Activated T-helper 1 cell treated with anti-CD3 and anti-CD28 coated beads, Interleukin-12 subunit alpha, Interleukin-12 subunit beta, Interleukin-2, Interleukin-4 antibody, amounts not matched to agents 30 ng/mL and 10 ng/mL and 1 ng/mL, durations not matched to agents 14 hours and 24 hours and 36 hours (primary cell): ENCODE results near the gene FOXD1. TPM values are rescaled to one million over a fixed set of nuclear protein-coding genes. Genes with fewer than 3 reads are reported as not detected.
"Not testable (repeated sequence)": the region's sequence is repeated elsewhere in the genome, so short reads cannot be mapped to it uniquely, and the experiment has no call there.

ENCODE experiments used
- DNase-seq: peaks from one replicate; pipeline ENCODE4 v3.0.0; 2021; ENCODE audit warnings: low spot score
- H3K27ac Mint-ChIP-seq: one replicate; pipeline ENCODE4 v1.8.0; 2021; ENCODE audit warnings: mild to moderate bottlenecking, mixed read lengths
- H3K27me3 Mint-ChIP-seq: one replicate; pipeline ENCODE4 v1.8.0; 2022; ENCODE audit warnings: mild to moderate bottlenecking, moderate library complexity, mixed read lengths; ENCODE audit not compliant: insufficient read depth
- H3K36me3 Mint-ChIP-seq: one replicate; pipeline ENCODE4 v1.8.0; 2021; ENCODE audit warnings: low read depth, mixed read lengths
- H3K4me1 Mint-ChIP-seq: one replicate; pipeline ENCODE4 v1.8.0; 2021; ENCODE audit warnings: low read depth, mixed read lengths
- H3K4me3 Mint-ChIP-seq: one replicate; pipeline ENCODE4 v1.8.0; 2021; ENCODE audit warnings: mild to moderate bottlenecking, moderate library complexity, mixed read lengths
- H3K9me3 Mint-ChIP-seq: one replicate; pipeline ENCODE4 v1.8.0; 2021; ENCODE audit warnings: mixed read lengths
- intact Hi-C: fragments of 100-400 bp; cut with micrococcal nuclease; formaldehyde crosslinking; loops from one replicate; pipeline ENCODE4 v1.15.1; 2024
- total RNA-seq: library from RNA; stranded (reverse); gene quantifications from 2 replicates; pipeline ENCODE4 v1.2.3, GENCODE V29; 2022

FOXD1 gene
- total RNA-seq, 1 donor from 2014 or later, result 0.13 TPM

- Mint-ChIP-seq H3K9me3 (no peaks in the 10 kb centered on the region), H3K4me1 (no peaks in the 10 kb centered on the region), H3K4me3 (no peak overlapping the region), H3K27ac (no peak overlapping the region), H3K27me3 (peaks cover 36% of the 10 kb centered on the region), H3K36me3 (no peaks in the 10 kb centered on the region)
- intact Hi-C loops, result no loop called here
- no peak for DNase-seq
Measured at GRCh38 chr5:73485715-73486114, 37.1 kb upstream of the FOXD1 start.

DNA sequence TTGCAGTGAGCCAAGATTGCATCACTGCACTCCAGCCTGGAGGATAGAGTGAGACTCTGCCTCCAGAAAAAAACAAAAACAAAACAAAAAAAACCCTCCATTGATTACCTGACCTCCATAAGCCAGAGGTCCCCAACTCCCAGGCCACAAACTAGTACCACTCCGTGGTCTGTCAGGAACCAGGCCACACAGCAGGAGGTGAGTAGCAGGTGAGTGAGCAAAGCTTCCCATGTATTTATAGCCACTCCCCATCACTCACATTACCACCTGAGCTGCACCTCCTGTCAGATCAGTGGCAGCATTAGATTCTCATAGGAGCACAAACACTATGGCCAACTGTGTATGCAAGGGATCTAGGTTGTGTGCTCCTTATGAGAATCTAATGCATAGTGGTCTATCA lies 35.9 kb upstream of the FOXD1 start:
- H3K36me3 Mint-ChIP-seq, result no peaks in the 10 kb centered on the region

DNA sequence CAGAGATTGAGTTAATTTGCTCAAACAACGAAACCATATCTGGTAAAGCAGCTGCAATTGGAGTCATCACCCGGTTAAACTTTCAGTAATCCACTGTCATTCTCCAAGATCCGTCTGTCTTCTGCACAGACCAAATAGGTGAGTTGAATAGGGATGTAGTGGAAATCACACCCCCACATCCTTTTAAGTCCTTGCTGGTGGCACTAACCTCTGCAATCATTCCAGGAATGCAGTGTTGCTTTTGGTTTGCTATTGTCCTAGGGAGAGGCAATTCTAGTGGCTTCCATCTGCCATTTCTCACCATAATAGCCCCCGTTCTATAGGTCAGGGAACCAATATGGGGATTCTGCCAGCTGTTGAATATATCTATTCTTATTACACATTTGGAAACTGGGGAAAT lies 35.1 kb upstream of the FOXD1 start:
- Mint-ChIP-seq H3K4me3 (no peak overlapping the region), H3K4me1 (no peaks in the 10 kb centered on the region), H3K9me3 (no peaks in the 10 kb centered on the region), H3K36me3 (no peaks in the 10 kb centered on the region), H3K27me3 (peaks cover 38% of the 10 kb centered on the region), H3K27ac (no peak overlapping the region)
- no peak for DNase-seq
- intact Hi-C loops, result no loop called here

More for the DNA sequence above, 35.9 kb upstream of the FOXD1 start:
- no peaks in the 10 kb centered on the region for H3K9me3 Mint-ChIP-seq
- intact Hi-C loops, result no loop called here
- no peak for DNase-seq
- H3K4me1 Mint-ChIP-seq, result no peaks in the 10 kb centered on the region
- no peak overlapping the region for H3K4me3 Mint-ChIP-seq
- H3K27ac Mint-ChIP-seq, result no peak overlapping the region
- peaks cover 37% of the 10 kb centered on the region for H3K27me3 Mint-ChIP-seq

GRCh38 chr5:73482383-73483136 lies 34.0 kb upstream of the FOXD1 start:
- no peaks in the 10 kb centered on the region for H3K9me3 Mint-ChIP-seq
- intact Hi-C loops, result no loop called here
- H3K4me1 Mint-ChIP-seq, result no peaks in the 10 kb centered on the region
- H3K27me3 Mint-ChIP-seq, result peaks cover 29% of the 10 kb centered on the region
- no peak overlapping the region for H3K27ac Mint-ChIP-seq
- H3K4me3 Mint-ChIP-seq, result no peak overlapping the region
- no peaks in the 10 kb centered on the region for H3K36me3 Mint-ChIP-seq
- DNase-seq, result no peak

DNA sequence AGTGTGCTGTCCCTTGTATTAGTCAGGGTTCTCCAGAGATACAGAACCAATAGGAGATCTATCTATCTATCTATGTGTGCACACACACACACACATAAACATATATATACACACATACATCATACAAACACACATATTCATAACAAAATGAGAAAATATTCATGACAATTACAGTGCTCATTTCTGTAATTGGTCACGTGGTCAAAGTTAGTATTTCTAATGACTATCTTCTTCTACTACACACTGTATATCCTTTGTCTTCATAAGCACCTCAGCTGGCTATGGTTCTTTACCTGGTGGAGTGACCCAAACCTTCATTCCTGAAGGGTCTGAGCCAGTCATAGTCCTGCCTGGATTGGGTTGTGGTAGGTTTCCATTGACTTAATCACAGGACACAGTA lies 31.9 kb upstream of the FOXD1 start:
- H3K9me3 Mint-ChIP-seq, result no peaks in the 10 kb centered on the region
- H3K27ac Mint-ChIP-seq, result no peak overlapping the region
- no peak overlapping the region for H3K4me3 Mint-ChIP-seq
- no peaks in the 10 kb centered on the region for H3K36me3 Mint-ChIP-seq
- DNase-seq, result no peak
- H3K4me1 Mint-ChIP-seq, result no peaks in the 10 kb centered on the region
- intact Hi-C loops, result no loop called here
- H3K27me3 Mint-ChIP-seq, result peaks cover 21% of the 10 kb centered on the region

- Mint-ChIP-seq H3K27me3 (no peaks in the 10 kb centered on the region), H3K4me1 (no peaks in the 10 kb centered on the region), H3K9me3 (no peaks in the 10 kb centered on the region), H3K27ac (no peak overlapping the region), H3K36me3 (no peaks in the 10 kb centered on the region), H3K4me3 (no peak overlapping the region)
- intact Hi-C loops, result no loop called here
- DNase-seq, result no peak
Measured at GRCh38 chr5:73472116-73472515, 23.5 kb upstream of the FOXD1 start.

- Mint-ChIP-seq H3K4me1 (no peaks in the 10 kb centered on the region), H3K9me3 (no peaks in the 10 kb centered on the region), H3K4me3 (no peak overlapping the region), H3K36me3 (no peaks in the 10 kb centered on the region), H3K27ac (no peak overlapping the region), H3K27me3 (no peaks in the 10 kb centered on the region)
- no peak for DNase-seq
- intact Hi-C loops, result no loop called here
Measured at GRCh38 chr5:73471654-73472053, 23.1 kb upstream of the FOXD1 start.

GRCh38 chr5:73469878-73470277 lies 21.3 kb upstream of the FOXD1 start:
- no peak overlapping the region for H3K27ac Mint-ChIP-seq
- H3K9me3 Mint-ChIP-seq, result no peaks in the 10 kb centered on the region
- intact Hi-C loops, result no loop called here
- no peak overlapping the region for H3K4me3 Mint-ChIP-seq
- H3K27me3 Mint-ChIP-seq, result peaks cover 11% of the 10 kb centered on the region
- no peaks in the 10 kb centered on the region for H3K4me1 Mint-ChIP-seq
- H3K36me3 Mint-ChIP-seq, result no peaks in the 10 kb centered on the region
- DNase-seq, result no peak

- H3K27ac Mint-ChIP-seq, DNase-seq, H3K4me3 Mint-ChIP-seq, H3K9me3 Mint-ChIP-seq, intact Hi-C loops, H3K4me1 Mint-ChIP-seq, H3K36me3 Mint-ChIP-seq: not testable (repeated sequence)
- peaks cover 14% of the 10 kb centered on the region for H3K27me3 Mint-ChIP-seq
Measured at GRCh38 chr5:73468638-73469037, 20.1 kb upstream of the FOXD1 start.

- Mint-ChIP-seq H3K27me3 (peaks cover 16% of the 10 kb centered on the region), H3K4me3 (no peak overlapping the region), H3K36me3 (no peaks in the 10 kb centered on the region), H3K27ac (no peak overlapping the region), H3K4me1 (no peaks in the 10 kb centered on the region), H3K9me3 (no peaks in the 10 kb centered on the region)
- intact Hi-C loops, result no loop called here
- no peak for DNase-seq
Measured at GRCh38 chr5:73464016-73464745, 15.6 kb upstream of the FOXD1 start.

GRCh38 chr5:73460133-73460532 lies 11.6 kb upstream of the FOXD1 start:
- Mint-ChIP-seq H3K27ac (no peak overlapping the region), H3K9me3 (no peaks in the 10 kb centered on the region), H3K36me3 (no peaks in the 10 kb centered on the region), H3K27me3 (peaks cover 13% of the 10 kb centered on the region), H3K4me3 (no peak overlapping the region), H3K4me1 (no peaks in the 10 kb centered on the region)
- no peak for DNase-seq
- intact Hi-C loops, result no loop called here

DNA sequence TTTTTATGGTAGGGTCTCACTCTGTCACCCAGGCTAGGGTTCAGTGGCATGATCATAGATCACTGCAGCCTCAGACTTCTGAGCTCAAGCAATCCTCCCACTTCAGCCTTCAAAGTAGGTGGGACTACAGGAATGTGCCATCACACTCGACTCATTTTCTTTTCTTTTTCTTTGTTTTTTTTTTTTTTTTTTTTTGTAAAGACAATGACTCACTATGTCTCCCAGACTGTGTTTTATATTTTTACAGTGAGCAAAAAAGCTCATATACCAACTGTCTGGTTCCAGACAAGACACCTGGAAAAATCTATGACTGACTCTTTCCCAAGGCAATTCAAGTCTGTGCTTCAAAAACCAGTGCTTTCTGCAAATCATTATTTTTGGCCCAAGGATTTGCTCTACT lies 10.8 kb upstream of the FOXD1 start:
- H3K36me3 Mint-ChIP-seq, result no peaks in the 10 kb centered on the region
- H3K9me3 Mint-ChIP-seq, result no peaks in the 10 kb centered on the region
- no peak for DNase-seq
- peaks cover 18% of the 10 kb centered on the region for H3K27me3 Mint-ChIP-seq
- intact Hi-C loops, result no loop called here
- H3K4me1 Mint-ChIP-seq, result no peaks in the 10 kb centered on the region
- no peak overlapping the region for H3K4me3 Mint-ChIP-seq
- no peak overlapping the region for H3K27ac Mint-ChIP-seq

DNA sequence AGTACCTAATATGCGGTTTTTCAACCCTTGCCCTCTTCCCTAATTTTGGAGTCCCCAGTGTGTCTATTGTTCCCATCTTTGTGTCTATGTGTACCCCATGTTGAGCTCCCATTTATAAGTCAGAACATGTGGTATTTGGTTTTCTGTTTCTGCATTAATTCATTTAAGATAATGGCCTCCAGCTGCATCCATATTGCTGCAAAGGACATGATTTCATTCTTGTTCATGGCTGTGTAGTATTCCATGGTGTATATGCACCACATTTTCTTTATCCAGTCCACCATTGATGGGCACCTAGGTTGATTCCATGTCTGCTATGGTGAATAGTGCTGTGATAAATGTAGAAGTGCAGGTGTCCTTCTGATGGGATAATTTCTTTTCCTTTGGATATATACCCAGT lies 7.9 kb upstream of the FOXD1 start:
- H3K36me3 Mint-ChIP-seq, DNase-seq, intact Hi-C loops, H3K4me1 Mint-ChIP-seq, H3K4me3 Mint-ChIP-seq, H3K9me3 Mint-ChIP-seq, H3K27ac Mint-ChIP-seq: not testable (repeated sequence)
- peaks cover 36% of the 10 kb centered on the region for H3K27me3 Mint-ChIP-seq
